ENCODE results near the gene GUCY1A2.

The GUCY1A2 gene

GRCh38 chr11:106848526-106848925 lies 169.8 kb downstream of the GUCY1A2 start:
- H2AK5ac ChIP-seq (ENCODE audit: low read depth, low read length), result no peak overlapping the region
- H3K4me3 ChIP-seq (ENCODE audit: low read length in 2 of 2), result no peak overlapping the region
- H3K18ac ChIP-seq (ENCODE audit: low read length), result no peak overlapping the region
- no peak overlapping the region for H2BK15ac ChIP-seq (ENCODE audit: low read length)
- no peak overlapping the region for H2BK5ac ChIP-seq (ENCODE audit: low read length)
- DNase-seq (ENCODE audit: low spot score), result no peak
- no peaks in the 10 kb centered on the region for H3K27me3 ChIP-seq (ENCODE audit: control insufficient read depth in 3 of 3, insufficient read depth in 3 of 3, low read depth in 1 of 3, low read length in 3 of 3)
- H3K79me1 ChIP-seq (ENCODE audit: low read depth, low read length), result no peaks in the 10 kb centered on the region
- H4K8ac ChIP-seq (ENCODE audit: low read depth, low read length), result no peak overlapping the region
- no peak overlapping the region for H3K4me2 ChIP-seq (ENCODE audit: insufficient read depth, low read length, poor library complexity, severe bottlenecking)
- no peak overlapping the region for H3K14ac ChIP-seq (ENCODE audit: low read length)
- H3K4ac ChIP-seq (ENCODE audit: low read length), result no peak overlapping the region
- no peak overlapping the region for H2BK12ac ChIP-seq (ENCODE audit: low read length)
- no peak overlapping the region for H3K23ac ChIP-seq (ENCODE audit: low read depth, low read length, poor library complexity)
- H3K9me3 ChIP-seq (replicated peaks in 1 of 2; ENCODE audit: control insufficient read depth in 2 of 2, insufficient read depth in 1 of 2, low read depth in 1 of 2, low read length in 2 of 2), result no peaks in the 10 kb centered on the region
- no peak overlapping the region for H4K91ac ChIP-seq (ENCODE audit: low read depth, low read length, poor library complexity)
- no peaks in the 10 kb centered on the region for H3K4me1 ChIP-seq (ENCODE audit: control insufficient read depth in 2 of 2, insufficient read depth in 1 of 2, low read depth in 1 of 2, low read length in 2 of 2)
- no peak overlapping the region for H3K9ac ChIP-seq (ENCODE audit: low read depth, low read length, poor library complexity)
- H2AFZ ChIP-seq (ENCODE audit: low read length), result no peak overlapping the region
- H3K27ac ChIP-seq (replicated peaks; ENCODE audit: low read length), result no peak overlapping the region
- H3K36me3 ChIP-seq (replicated peaks in 1 of 2; ENCODE audit: control insufficient read depth in 2 of 2, insufficient read depth in 2 of 2, low read length in 2 of 2), result no peaks in the 10 kb centered on the region
- no peak overlapping the region for H2BK120ac ChIP-seq (ENCODE audit: low read depth, low read length)

GRCh38 chr11:106842134-106842533 lies 176.1 kb downstream of the GUCY1A2 start:
- Histone ChIP-seq H3K36me3 (replicated peaks in 1 of 2; ENCODE audit: control insufficient read depth in 2 of 2, insufficient read depth in 2 of 2, low read length in 2 of 2) (no peaks in the 10 kb centered on the region), H3K4ac (ENCODE audit: low read length) (no peak overlapping the region), H2BK5ac (ENCODE audit: low read length) (no peak overlapping the region), H3K18ac (ENCODE audit: low read length) (no peak overlapping the region), H3K9me3 (replicated peaks in 1 of 2; ENCODE audit: control insufficient read depth in 2 of 2, insufficient read depth in 1 of 2, low read depth in 1 of 2, low read length in 2 of 2) (no peaks in the 10 kb centered on the region), H4K8ac (ENCODE audit: low read depth, low read length) (no peak overlapping the region), H2BK12ac (ENCODE audit: low read length) (no peak overlapping the region), H3K4me2 (ENCODE audit: insufficient read depth, low read length, poor library complexity, severe bottlenecking) (peak overlapping the region; percentile 2), H4K91ac (ENCODE audit: low read depth, low read length, poor library complexity) (no peak overlapping the region), H3K79me1 (ENCODE audit: low read depth, low read length) (no peaks in the 10 kb centered on the region), H3K9ac (ENCODE audit: low read depth, low read length, poor library complexity) (no peak overlapping the region), H3K4me3 (ENCODE audit: low read length in 2 of 2) (no peak overlapping the region), H3K14ac (ENCODE audit: low read length) (no peak overlapping the region), H2BK15ac (ENCODE audit: low read length) (no peak overlapping the region), H3K4me1 (ENCODE audit: control insufficient read depth in 2 of 2, insufficient read depth in 1 of 2, low read depth in 1 of 2, low read length in 2 of 2) (no peaks in the 10 kb centered on the region), H3K27ac (replicated peaks; ENCODE audit: low read length) (no peak overlapping the region), H2BK120ac (ENCODE audit: low read depth, low read length) (no peak overlapping the region), H3K23ac (ENCODE audit: low read depth, low read length, poor library complexity) (no peak overlapping the region), H3K27me3 (ENCODE audit: control insufficient read depth in 3 of 3, insufficient read depth in 3 of 3, low read depth in 1 of 3, low read length in 3 of 3) (no peaks in the 10 kb centered on the region), H2AK5ac (ENCODE audit: low read depth, low read length) (no peak overlapping the region), H2AFZ (ENCODE audit: low read length) (no peak overlapping the region)
- DNase-seq (ENCODE audit: low spot score), result no peak

GRCh38 chr11:106840947-106841346 lies 177.3 kb downstream of the GUCY1A2 start:
- no peak overlapping the region for H2AK5ac ChIP-seq (ENCODE audit: low read depth, low read length)

GRCh38 chr11:106840146-106840545 lies 178.1 kb downstream of the GUCY1A2 start:
- H3K27ac ChIP-seq (replicated peaks; ENCODE audit: low read length), result no peak overlapping the region
- H3K9me3 ChIP-seq (replicated peaks in 1 of 2; ENCODE audit: control insufficient read depth in 2 of 2, insufficient read depth in 1 of 2, low read depth in 1 of 2, low read length in 2 of 2), result no peaks in the 10 kb centered on the region
- H3K4ac ChIP-seq (ENCODE audit: low read length), result no peak overlapping the region
- H4K91ac ChIP-seq (ENCODE audit: low read depth, low read length, poor library complexity), result no peak overlapping the region
- no peak overlapping the region for H2BK12ac ChIP-seq (ENCODE audit: low read length)
- H3K79me1 ChIP-seq (ENCODE audit: low read depth, low read length), result no peaks in the 10 kb centered on the region
- H2AFZ ChIP-seq (ENCODE audit: low read length), result no peak overlapping the region
- H3K14ac ChIP-seq (ENCODE audit: low read length), result no peak overlapping the region
- H3K4me1 ChIP-seq (ENCODE audit: control insufficient read depth in 2 of 2, insufficient read depth in 1 of 2, low read depth in 1 of 2, low read length in 2 of 2), result no peaks in the 10 kb centered on the region
- no peak overlapping the region for H2AK5ac ChIP-seq (ENCODE audit: low read depth, low read length)
- H3K36me3 ChIP-seq (replicated peaks in 1 of 2; ENCODE audit: control insufficient read depth in 2 of 2, insufficient read depth in 2 of 2, low read length in 2 of 2), result no peaks in the 10 kb centered on the region
- H2BK5ac ChIP-seq (ENCODE audit: low read length), result no peak overlapping the region
- no peak overlapping the region for H3K18ac ChIP-seq (ENCODE audit: low read length)
- no peak overlapping the region for H2BK120ac ChIP-seq (ENCODE audit: low read depth, low read length)
- no peak for DNase-seq (ENCODE audit: low spot score)
- H3K4me2 ChIP-seq (ENCODE audit: insufficient read depth, low read length, poor library complexity, severe bottlenecking), result no peak overlapping the region
- H3K4me3 ChIP-seq (ENCODE audit: low read length in 2 of 2), result no peak overlapping the region
- H4K8ac ChIP-seq (ENCODE audit: low read depth, low read length), result no peak overlapping the region
- WGBS, 2 donors (ENCODE audit: extremely low coverage in 2 of 2, insufficient read length in 2 of 2, insufficient replicate concordance in 1 of 2), result no CpG with 5 or more reads among the region's 1 CpG
- no peak overlapping the region for H3K23ac ChIP-seq (ENCODE audit: low read depth, low read length, poor library complexity)
- no peak overlapping the region for H3K9ac ChIP-seq (ENCODE audit: low read depth, low read length, poor library complexity)
- H2BK15ac ChIP-seq (ENCODE audit: low read length), result no peak overlapping the region
- no peaks in the 10 kb centered on the region for H3K27me3 ChIP-seq (ENCODE audit: control insufficient read depth in 3 of 3, insufficient read depth in 3 of 3, low read depth in 1 of 3, low read length in 3 of 3)

More at GRCh38 chr11:106840947-106841346, 177.3 kb downstream of the GUCY1A2 start:
- no peaks in the 10 kb centered on the region for H3K36me3 ChIP-seq (replicated peaks in 1 of 2; ENCODE audit: control insufficient read depth in 2 of 2, insufficient read depth in 2 of 2, low read length in 2 of 2)
- no peak overlapping the region for H2BK12ac ChIP-seq (ENCODE audit: low read length)
- no peak overlapping the region for H3K23ac ChIP-seq (ENCODE audit: low read depth, low read length, poor library complexity)
- H3K4me2 ChIP-seq (ENCODE audit: insufficient read depth, low read length, poor library complexity, severe bottlenecking), result no peak overlapping the region
- DNase-seq (ENCODE audit: low spot score), result no peak
- H2BK120ac ChIP-seq (ENCODE audit: low read depth, low read length), result no peak overlapping the region
- H3K27ac ChIP-seq (replicated peaks; ENCODE audit: low read length), result no peak overlapping the region
- H3K4me3 ChIP-seq (ENCODE audit: low read length in 2 of 2), result no peak overlapping the region
- WGBS, 2 donors (ENCODE audit: extremely low coverage in 2 of 2, insufficient read length in 2 of 2, insufficient replicate concordance in 1 of 2), result no CpG with 5 or more reads among the region's 3 CpGs
- no peak overlapping the region for H2BK15ac ChIP-seq (ENCODE audit: low read length)
- H3K18ac ChIP-seq (ENCODE audit: low read length), result no peak overlapping the region
- H3K4ac ChIP-seq (ENCODE audit: low read length), result no peak overlapping the region
- H3K79me1 ChIP-seq (ENCODE audit: low read depth, low read length), result no peaks in the 10 kb centered on the region
- no peak overlapping the region for H2BK5ac ChIP-seq (ENCODE audit: low read length)
- no peaks in the 10 kb centered on the region for H3K4me1 ChIP-seq (ENCODE audit: control insufficient read depth in 2 of 2, insufficient read depth in 1 of 2, low read depth in 1 of 2, low read length in 2 of 2)
- no peak overlapping the region for H3K9ac ChIP-seq (ENCODE audit: low read depth, low read length, poor library complexity)
- no peak overlapping the region for H4K91ac ChIP-seq (ENCODE audit: low read depth, low read length, poor library complexity)
- H3K27me3 ChIP-seq (ENCODE audit: control insufficient read depth in 3 of 3, insufficient read depth in 3 of 3, low read depth in 1 of 3, low read length in 3 of 3), result no peaks in the 10 kb centered on the region
- H3K14ac ChIP-seq (ENCODE audit: low read length), result no peak overlapping the region
- H2AFZ ChIP-seq (ENCODE audit: low read length), result no peak overlapping the region
- no peaks in the 10 kb centered on the region for H3K9me3 ChIP-seq (replicated peaks in 1 of 2; ENCODE audit: control insufficient read depth in 2 of 2, insufficient read depth in 1 of 2, low read depth in 1 of 2, low read length in 2 of 2)
- no peak overlapping the region for H4K8ac ChIP-seq (ENCODE audit: low read depth, low read length)
